GM10248 (cell line): Measurements from ENCODE around the gene KCNJ12.

Experiments
- CTCF ChIA-PET: fragments of 300-600 bp; sonication (Branson Sonifier 250); formaldehyde crosslinking; extraction: SDS; loops from one replicate; lab custom pipeline; 2021; ENCODE audit warnings: antibody characterized with exemption; lab: Yijun Ruan, JAX
- POLR2A ChIA-PET: fragments of 350-650 bp; sonication (Branson Sonifier 250); formaldehyde crosslinking; extraction: SDS; loops from one replicate; lab custom pipeline; 2020; ENCODE audit warnings: antibody characterized with exemption; lab: Yijun Ruan, JAX
- DNase-seq: peaks from one replicate; pipeline ENCODE4 v3.0.0; 2012; ENCODE audit errors: extremely low spot score
- CTCF ChIP-seq: IDR thresholded peaks from 2 replicates; pipeline ENCODE4 v1.5.1; 2012; ENCODE audit warnings: mild to moderate bottlenecking, low read depth; ENCODE audit errors: extremely low read depth, missing control alignments, control extremely low read depth

The KCNJ12 gene

GRCh38 chr17:21389394-21389793 lies 13.2 kb downstream of the KCNJ12 start:
- ChIA-PET CTCF (no interaction called here), POLR2A (no interaction called here)
- no peak for TF ChIP-seq CTCF
- no peak for DNase-seq

- no peak for DNase-seq
- POLR2A ChIA-PET, result no interaction called here
- no peak for TF ChIP-seq CTCF
- CTCF ChIA-PET, result no interaction called here
Measured at GRCh38 chr17:21390294-21390693, 14.1 kb downstream of the KCNJ12 start.

GRCh38 chr17:21392266-21392665 lies 16.1 kb downstream of the KCNJ12 start:
- POLR2A ChIA-PET, result no interaction called here
- no peak for TF ChIP-seq CTCF
- CTCF ChIA-PET, result no interaction called here
- DNase-seq, result no peak

- TF ChIP-seq CTCF, result no peak
- POLR2A ChIA-PET, result no interaction called here
- CTCF ChIA-PET, result no interaction called here
- no peak for DNase-seq
Measured at GRCh38 chr17:21394265-21394664, 18.1 kb downstream of the KCNJ12 start.

- ChIA-PET CTCF (no interaction called here), POLR2A (no interaction called here)
- TF ChIP-seq CTCF, result no peak
- DNase-seq, result no peak
Measured at GRCh38 chr17:21395764-21396163, 19.6 kb downstream of the KCNJ12 start.

- TF ChIP-seq CTCF, result no peak
- ChIA-PET POLR2A (no interaction called here), CTCF (no interaction called here)
- DNase-seq, result no peak
Measured at GRCh38 chr17:21396237-21396636, 20.1 kb downstream of the KCNJ12 start.
